Inferior parietal cortex (tissue), 1 donor: Measurements from ENCODE around the gene LRMDA.
"Not testable (repeated sequence)": the region's sequence is repeated elsewhere in the genome, so short reads cannot be mapped to it uniquely, and the experiment has no call there.

Experiments used
- DNase-seq: peaks from one replicate; pipeline ENCODE4 v3.0.0-alpha.2; 2016; ENCODE audit errors: extremely low spot score

The LRMDA gene

DNA sequence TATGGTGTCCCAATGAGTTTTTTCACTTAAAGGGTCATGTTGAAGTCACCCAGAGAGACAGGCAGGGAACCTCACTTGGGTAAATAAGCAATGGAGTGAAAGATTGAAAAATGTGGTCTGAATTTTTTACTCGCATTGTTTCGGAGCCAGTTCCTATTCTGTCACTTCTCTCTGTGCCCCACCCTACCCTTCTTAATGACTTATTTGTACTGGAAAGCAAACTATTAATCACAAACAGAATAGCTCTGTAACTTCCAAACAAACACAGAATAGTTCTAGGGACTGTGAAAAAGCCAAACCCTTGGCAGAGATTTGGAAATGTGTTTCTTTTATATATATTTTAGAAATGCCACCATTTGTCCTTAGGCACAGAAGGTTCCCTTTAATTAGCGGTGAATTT, 76.0 kb downstream of the LRMDA start:
- no peak for DNase-seq

DNA sequence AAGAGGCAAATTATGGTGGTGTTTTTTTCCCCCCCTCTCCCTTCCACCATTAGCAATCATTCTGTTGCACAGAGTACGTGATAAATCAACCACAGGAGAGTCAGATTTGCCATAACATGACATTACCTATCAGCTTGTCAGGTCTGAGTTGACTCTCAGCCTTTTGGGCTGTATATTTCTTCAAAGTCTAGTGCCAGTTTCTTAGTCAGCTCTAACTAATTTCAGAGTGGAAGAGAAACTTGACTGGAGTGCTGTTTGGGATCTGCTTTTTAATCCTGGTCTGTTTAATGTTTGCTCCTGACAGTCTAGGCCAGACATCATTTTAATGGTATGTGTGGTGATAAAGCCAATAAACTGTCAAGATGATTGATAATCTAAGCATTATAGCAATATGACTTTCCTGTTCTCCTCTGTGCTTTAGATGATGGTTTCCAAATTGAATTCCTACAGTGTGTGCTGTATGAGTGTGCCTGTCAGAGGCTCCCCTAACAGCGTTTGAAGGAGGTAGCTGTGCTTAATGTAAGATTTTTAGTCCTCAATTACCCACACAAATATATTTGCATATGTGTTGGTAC, 76.9 kb downstream of the LRMDA start:
- DNase-seq: no peak

DNA sequence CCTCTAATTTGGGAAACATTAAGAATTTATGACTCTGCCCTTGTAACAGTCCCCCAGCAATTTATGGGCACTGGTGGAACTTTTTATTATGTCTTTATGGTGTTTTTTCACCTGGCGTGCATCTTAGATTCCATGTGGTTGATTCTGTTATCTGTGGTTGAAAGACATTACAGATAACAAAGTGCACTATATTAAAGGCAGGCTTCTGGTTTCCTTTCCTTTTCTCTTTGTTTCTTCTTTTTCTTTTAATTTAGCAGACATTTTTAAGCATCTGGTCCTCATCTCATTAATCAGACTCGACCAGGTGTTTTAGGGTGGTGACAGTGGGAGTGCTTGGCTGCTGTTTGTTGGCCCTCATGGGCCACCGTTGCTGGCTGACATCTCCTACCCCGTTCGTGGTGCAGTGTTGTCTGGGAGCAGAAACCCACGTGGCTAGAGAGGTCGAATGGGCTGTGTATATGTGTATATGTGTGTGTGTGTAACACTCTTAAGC, 77.4 kb downstream of the LRMDA start:
- DNase-seq: no peak

DNA sequence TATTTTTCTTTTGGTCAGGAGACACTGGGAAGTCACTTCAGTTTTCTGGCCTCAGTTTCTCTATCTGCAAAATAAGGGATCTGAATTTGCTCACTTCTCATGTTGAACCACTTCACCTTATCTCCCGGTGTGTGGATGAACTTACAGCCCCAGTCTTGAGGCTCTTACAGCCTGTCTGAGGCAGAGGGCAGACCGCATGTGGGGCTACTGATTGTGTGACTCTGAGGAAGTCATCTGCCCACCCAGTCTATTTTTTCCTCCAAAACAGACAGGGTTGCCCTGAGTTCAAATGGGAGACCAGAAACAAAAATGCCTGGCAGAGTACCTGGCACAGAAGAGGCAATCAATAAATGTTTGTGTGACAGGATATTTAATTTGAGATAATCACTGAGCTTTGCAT, 78.3 kb downstream of the LRMDA start:
- DNase-seq: no peak

DNA sequence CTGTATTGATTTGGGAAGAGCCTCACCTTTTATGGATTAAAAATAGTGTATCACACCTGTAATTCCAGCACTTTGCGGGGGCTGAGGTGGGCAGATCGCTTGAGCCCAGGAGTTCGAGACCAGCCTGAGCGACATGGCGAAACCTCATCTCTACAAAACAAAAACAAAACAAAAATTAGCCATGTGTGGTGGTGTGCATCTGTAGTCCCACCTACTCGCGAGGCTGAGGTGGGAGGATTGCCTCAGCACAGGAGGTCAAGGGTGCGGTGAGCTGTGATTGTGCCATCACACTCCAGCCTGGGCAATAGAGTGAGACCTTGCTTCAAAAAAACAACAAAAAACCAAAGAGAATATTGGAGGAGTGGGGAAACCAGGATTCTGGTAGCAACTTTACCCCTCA, 79.6 kb downstream of the LRMDA start:
- DNase-seq: no peak

DNA sequence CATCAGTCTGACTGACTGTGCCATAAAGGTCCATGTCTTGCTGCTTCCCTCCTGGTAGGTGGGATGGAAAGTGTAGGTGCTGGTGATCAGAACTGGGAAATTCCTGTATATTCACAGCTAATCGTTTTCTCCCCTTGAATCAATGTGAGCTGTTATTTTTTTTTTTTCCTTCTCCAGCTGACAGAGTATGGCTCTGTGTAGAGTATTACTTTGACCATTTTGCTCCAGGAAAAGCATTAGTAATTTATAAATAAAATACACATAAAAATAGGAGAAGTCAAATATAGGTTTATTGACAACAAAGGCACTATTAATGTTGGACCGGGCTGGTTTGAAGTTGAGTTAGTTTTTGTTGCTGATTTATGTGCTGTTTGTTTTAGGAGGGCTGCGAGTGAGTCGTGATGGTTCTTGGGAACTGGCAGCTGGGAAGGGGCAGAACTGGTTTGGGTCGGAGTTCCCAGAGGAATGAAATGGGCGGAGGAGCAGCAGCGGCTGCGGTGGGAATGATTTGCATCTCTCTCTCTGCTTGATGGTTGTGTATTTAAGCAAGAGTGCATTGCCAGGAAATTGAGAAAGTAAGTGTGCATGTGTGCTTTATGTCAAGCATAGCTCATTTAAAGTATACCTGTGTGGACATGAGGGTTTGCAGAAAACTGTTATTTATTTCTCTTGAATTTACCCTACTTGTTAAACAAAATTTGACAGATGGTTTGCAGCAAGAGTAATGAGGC, 80.9 kb downstream of the LRMDA start:
- no peak for DNase-seq

DNA sequence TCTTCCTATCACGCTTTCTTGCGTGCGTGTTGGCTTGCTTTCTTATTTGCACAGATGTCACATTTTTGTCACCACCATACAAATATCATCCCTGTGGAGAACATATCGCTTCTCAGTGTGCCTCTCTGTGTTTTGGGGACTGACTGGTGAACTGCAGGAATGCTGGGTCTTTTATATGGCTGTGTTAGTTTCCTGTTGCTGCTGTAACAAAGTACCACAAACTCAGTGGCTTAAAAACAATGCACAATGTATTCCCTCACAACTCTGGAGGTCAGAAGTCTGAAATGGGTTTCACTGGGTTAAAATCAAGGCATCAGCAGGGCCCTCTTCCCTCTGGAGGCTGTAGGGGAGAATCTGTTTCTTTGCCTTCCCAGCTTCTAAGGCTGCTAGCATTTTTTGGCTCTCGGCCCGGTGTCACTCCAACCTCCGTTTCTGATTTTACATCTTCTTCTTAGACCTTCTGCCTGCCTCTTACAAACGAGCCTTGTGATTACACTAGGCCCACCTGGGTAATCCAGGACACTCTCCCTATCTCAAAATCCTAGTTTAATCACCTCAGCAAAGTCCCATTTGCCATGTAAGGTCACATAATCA, 82.0 kb downstream of the LRMDA start:
- DNase-seq: no peak

DNA sequence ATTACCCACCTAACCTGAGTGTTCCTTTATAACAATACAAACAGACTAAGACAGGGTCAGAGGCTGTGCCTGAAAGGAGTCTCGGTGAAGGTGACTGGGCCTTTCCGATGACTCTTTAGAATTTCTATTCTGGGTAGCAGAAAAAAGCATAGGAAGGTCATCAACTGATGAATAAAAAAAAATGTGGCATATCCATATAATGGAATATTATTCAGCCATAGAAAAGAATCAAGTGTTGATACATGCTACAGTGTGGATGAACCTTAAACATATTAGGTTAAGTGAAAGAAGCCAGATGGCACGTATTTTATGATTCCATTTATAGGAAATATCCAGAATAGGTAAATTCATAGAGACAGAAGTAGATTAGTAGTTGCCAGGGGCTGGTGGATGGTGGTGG, 83.4 kb downstream of the LRMDA start:
- no peak for DNase-seq

DNA sequence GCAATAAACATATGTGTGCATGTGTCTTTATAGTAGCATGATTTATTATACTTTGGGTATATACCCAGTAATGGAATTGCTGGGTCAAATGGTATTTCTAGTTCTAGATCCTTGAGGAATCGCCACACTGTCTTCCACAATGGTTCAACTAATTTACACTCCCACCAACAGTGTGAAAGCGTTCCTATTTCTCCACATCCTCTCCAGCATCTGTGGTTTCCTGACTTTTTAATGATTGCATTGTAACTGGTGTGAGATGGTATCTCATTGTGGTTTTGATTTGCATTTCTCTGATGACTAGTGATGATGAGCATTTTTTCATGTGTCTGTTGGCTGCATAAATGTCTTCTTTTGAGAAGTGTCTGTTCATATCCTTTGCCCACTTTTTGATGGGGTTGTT, 84.7 kb downstream of the LRMDA start:
- not testable (repeated sequence) for DNase-seq

DNA sequence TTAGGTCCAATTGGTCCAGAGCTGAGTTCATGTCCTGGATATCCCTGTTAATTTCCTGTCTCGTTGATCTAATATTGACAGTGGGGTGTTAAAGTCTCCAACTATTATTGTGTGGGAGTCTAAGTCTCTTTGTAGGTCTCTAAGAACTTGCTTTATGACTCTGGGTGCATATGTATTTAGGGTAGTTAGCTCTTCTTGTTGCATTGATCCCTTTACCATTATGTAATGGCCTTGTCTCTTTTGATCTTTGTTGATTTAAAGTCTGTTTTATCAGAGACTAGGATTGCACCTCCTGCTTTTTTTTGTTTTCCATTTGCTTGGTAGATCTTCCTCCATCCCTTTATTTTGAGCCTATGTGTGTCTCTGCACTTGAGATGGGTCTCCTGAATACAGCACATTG, 87.8 kb downstream of the LRMDA start:
- not testable (repeated sequence) for DNase-seq

DNA sequence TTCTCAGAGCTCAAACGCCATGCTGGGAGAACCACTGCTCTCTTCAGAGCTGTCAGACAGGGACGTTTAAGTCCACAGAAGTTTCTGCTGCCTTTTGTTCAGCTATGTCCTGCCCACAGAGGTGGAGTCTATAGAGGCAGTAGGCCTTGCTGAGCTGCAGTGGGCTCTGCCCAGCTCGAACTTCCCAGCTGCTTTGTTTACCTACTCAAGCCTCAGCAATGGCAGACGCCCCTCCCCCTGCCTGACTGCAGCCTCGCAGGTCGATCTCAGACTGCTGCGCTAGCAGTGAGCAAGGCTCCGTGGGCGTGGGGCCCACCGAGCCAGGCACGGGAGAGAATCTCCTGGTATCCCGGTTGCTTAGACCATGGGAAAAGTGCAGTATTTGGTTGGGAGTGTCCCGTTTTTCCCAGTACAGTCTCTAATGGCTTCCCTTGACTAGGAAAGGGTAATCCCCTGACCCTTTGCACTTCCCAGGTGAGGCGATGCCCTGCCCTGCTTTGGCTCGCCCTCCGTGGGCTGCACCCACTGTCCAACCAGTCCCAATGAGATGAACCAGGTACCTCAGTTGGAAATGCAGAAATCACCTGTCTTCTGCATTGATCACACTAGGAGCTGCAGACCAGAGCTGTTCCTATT, 89.9 kb downstream of the LRMDA start:
- DNase-seq: not testable (repeated sequence)

DNA sequence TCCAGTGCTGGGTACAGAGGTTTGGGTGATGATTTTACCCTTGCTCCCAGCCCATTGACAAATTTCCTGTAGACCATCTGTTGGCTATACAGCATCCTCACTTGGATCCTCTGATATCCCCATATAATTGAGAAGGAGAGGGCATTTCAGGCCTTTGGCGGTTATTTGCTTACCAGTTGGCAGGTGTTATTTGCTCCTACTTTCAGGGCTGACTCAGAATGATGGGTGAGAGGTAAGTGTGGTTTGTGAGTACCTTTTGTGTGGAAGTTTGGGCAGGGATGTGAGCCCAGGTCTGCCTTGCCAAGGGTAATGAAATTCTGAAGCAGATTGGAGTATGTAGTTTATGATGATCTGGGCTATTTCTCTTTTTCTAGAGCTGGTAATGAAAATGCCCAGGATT, 93.6 kb downstream of the LRMDA start:
- no peak for DNase-seq

DNA sequence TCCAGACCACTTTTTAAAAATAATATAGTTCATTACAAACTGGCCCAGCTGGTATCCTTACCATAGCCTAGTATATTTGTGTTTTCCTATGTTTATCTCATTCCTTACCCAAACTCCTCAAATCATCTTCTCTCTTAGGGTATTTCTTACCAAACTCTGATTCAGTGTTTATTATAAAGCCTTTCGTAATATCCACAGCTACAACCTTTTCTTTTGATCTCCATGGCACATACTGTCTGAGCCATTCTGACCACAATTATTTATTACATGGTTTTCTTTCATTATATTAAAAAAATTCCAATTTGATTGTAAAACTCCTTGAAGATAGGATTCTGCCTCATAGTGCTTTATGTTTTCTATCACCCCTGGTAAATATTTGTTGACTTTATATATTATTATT, 94.2 kb downstream of the LRMDA start:
- DNase-seq: no peak

DNA sequence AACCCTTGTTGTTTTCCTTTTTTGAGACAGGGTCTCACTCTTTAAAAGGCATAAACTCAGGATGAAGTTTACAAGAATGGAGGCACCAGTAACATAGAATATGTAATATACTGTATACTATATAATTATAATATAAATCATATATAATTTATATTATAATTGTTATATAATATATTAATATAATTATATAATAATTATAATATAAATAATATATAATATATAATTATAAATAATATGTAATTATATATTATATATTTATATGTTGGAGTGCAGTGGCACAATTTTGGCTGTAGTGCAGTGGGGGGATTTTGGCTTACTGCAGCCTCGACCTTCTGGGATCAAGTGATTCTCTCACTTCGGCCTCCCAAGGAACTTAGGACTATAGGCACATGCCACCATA, 96.1 kb downstream of the LRMDA start:
- no peak for DNase-seq

DNA sequence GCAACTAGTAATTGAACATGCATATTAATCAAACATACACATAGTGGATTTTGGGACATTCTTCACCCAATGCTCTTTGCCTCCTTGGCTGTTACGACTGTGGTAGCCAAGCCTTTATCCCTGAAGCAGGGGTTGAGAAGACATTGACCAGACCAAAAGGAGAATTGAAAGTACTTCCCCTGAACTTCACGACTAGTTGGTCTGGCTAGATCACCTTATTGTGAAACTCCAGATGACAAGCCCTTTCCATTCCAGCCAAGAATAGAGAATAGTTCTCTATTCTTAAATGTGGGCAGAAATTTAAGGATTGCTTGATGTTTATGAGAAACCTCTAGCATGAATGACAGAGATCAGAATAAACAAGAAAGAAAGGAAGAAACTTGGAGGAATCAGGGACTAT, 97.0 kb downstream of the LRMDA start:
- peak; percentile 5 for DNase-seq

DNA sequence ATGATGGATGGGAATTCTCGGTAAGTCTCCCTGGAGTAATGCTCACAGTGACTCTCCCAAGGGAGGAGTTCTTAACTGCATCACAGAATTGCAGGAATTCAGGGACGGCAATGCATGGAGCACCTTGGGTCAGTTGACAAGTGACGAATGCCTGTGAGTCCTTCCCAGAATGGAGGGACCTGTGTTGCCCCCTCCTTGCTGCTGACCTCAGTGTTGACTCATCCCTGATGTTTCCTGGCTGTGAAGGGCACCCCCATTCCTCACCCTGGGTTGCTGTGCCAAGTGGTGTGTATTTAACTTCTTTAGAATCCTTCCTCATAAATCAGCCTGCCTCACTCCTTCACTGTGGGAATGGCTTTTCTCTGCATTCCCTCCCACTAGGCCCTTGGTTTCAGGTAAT, 98.9 kb downstream of the LRMDA start:
- no peak for DNase-seq

DNA sequence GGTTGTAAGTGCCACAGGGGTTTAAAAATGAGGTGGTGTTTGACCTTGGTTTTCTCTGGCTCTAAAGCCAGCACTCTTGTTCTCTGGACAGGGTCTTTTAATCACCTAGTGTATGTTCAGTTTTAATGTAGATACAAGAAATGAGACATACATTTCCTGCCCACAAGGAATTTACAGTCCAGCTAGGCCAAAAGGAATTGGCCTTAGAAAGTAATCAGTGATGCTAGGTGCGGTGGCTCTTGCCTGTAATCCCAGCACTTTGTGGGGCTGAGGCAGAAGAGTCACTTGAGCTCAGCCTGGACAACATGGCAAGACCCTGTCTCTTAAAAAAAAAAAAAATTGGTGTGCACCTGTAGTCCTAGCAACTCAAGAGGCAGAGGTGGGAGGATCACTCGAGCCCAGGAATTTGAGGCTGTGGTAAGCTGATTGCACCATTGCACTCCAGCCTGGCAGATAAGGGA, 100.2 kb downstream of the LRMDA start:
- DNase-seq: no peak

DNA sequence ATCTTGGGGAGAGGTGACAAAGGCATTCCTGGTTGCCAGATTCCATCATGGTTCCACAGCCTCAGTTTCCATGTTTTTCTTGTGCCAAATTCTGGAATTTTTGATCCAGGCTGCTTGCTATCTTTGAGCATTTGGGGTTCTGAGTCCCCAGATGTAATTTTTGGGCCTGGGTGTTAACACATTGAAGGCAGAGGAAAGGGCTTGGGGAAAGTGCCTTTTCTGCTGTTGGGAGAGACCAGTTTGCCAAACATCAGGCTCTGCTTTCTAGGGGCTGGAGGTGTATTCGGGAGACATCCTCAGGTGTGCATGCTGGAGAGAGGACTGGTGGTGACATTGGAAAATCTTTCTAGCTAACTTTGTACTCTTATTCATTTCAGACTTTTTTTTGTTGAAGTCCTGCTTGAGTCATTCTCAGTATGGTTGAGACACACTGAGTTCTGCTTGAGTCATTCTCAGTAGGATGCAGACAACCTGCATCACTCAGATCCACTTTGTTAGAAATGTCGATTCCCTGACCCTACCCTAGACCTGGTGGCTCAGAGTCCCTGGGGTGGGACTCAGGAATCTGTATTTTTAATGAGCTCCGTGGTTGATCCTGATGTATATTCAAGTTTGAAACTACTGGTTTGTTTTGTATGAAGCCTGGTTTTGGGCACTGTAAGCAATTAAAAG, 101.0 kb downstream of the LRMDA start:
- no peak for DNase-seq

DNA sequence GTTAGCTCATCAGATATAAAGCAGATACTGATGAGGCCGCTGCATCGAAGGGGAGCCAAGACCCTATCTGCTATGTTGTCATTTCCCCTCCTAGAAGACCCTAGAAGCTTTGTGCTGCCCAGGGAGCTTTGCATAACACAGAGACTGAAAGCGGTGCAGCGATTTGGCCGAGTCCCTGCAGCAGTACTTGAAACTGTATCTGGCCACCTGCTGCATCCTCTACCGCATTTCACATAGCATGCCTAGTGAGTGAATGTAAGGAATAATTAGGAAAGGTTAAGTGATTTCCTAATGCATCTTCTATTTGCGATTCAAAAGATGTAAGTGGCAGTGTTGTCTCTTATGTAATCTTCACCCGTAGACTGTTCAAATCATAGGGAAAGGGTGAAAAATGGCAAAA, 106.7 kb downstream of the LRMDA start:
- DNase-seq: no peak

DNA sequence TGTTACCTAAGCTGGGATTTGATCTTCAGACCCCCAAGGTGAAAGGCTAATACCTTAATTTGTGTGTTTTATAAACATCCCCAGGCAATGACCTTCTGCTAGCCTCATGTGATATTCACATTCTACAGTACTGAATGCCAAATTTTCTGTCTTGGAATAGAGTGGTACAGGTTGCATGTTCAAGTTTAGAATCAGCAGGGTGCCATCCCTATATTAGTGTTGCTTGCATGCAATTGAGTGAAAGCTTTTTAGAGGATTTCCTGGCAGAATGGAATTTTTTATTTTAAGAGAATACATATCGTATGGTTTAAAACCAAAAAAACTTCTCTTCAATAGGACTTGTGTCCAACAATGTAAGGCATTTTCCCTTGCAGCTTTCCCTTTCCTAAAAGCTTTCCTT, 107.3 kb downstream of the LRMDA start:
- no peak for DNase-seq

DNA sequence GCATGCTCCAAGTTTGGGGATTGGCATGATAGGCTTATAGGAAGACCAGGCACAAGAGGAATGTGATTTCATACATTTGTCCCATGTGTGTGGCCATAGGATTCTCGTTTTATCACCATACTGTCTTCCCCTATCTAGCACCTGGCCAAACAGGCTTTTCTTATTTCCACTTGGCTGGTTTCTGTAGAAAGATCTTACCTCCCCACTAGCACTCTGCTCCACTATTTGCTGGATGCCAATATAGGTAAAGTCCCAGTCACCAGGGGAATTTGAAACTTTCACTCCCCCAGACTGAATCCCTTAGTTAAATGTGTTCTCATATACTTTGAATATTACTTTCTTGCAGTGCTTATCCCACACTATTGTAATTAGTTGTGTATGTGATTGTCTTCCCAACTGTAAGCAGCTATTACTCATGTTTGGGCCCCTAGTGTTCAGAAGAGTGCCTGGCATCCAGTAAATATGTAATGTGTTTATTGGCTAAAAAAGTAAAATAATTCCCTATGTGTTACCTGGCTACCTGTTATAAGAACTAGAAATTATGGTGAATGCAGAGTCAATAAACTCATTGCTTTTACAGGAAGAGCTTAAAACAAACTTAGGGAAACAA, 109.0 kb downstream of the LRMDA start:
- DNase-seq: no peak

DNA sequence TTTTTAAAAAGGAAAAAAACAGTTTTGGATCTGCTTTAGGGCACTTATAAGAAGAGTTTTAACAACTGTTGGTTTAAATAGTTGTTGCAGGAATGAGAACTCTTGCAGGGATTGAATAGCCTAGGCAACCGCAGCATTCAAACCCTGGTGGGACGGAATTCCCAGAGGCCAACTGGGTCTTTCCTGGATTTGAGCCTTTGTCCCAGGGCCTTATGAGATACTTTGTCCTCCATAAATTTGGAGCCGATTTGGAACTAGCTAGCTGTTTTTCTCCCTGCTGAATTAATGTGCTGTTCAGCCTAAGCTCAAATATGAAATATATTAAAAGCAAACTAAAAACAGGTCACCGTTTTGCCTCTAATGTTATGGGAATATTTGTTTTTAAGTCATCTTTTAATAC, 109.6 kb downstream of the LRMDA start:
- DNase-seq: no peak
